Measurements from ENCODE around the gene BORCS5. TPM values are rescaled to one million over a fixed set of nuclear protein-coding genes. Genes with fewer than 3 reads are reported as not detected.

Gene BORCS5
- total RNA-seq, 2 donors from 2014 or later = 25.8 to 33.6 TPM

GRCh38 chr12:12518919-12519318 lies 162.0 kb downstream of the BORCS5 start:
- H3K9me3 Mint-ChIP-seq = no peaks in the 10 kb centered on the region
- DNase-seq (ENCODE audit: low spot score in 2 of 2) (no peak), ATAC-seq (no peak)
- no peak overlapping the region for H3K27ac Mint-ChIP-seq
- peaks cover 28 to 55% of the 10 kb centered on the region in 2 donors for H3K36me3 Mint-ChIP-seq

Other genes starting within 250 kb of the BORCS5 start
- gene LRP6, start 90.0 kb upstream of the BORCS5 start, total RNA-seq = 1 to 10 TPM; 4.1 to 5.4 TPM
- gene MANSC1, start 6.8 kb upstream of the BORCS5 start, total RNA-seq = 1 to 10 TPM; 1.4 to 1.6 TPM
- 10 to 100 TPM; 37.4 to 64.8 TPM for gene DUSP16, start 205.8 kb downstream of the BORCS5 start, total RNA-seq